GM20000 (cell line): ENCODE data around the gene NPAS2.

Source experiments
- DNase-seq: peaks from one replicate; pipeline ENCODE4 v3.0.0; 2012; ENCODE audit warnings: low spot score
- CTCF ChIP-seq: IDR thresholded peaks from 2 replicates; pipeline ENCODE4 v1.5.1; 2012; ENCODE audit warnings: mild to moderate bottlenecking, control low read depth; ENCODE audit errors: extremely low read depth, missing control alignments

Gene NPAS2

GRCh38 chr2:101007415-101008345, 187.7 kb downstream of the NPAS2 start:
- TF ChIP-seq CTCF, result no peak
- DNase-seq, result no peak

GRCh38 chr2:101011152-101011551, 191.2 kb downstream of the NPAS2 start:
- no peak for DNase-seq
- no peak for TF ChIP-seq CTCF

- TF ChIP-seq CTCF, result no peak
- no peak for DNase-seq
Observed at GRCh38 chr2:101012054-101012705, 192.2 kb downstream of the NPAS2 start.

GRCh38 chr2:101012706-101013181, 192.8 kb downstream of the NPAS2 start:
- TF ChIP-seq CTCF, result peak; percentile 50
- DNase-seq, result no peak

- no peak for DNase-seq
Observed at GRCh38 chr2:101014264-101014857, 194.4 kb downstream of the NPAS2 start.

GRCh38 chr2:101017371-101017770, 197.4 kb downstream of the NPAS2 start:
- no peak for DNase-seq
- no peak for TF ChIP-seq CTCF

More at GRCh38 chr2:101014264-101014857, 194.4 kb downstream of the NPAS2 start:
- TF ChIP-seq CTCF, result no peak

- no peak for DNase-seq
- TF ChIP-seq CTCF, result no peak
Observed at GRCh38 chr2:101018934-101019333, 199.0 kb downstream of the NPAS2 start.
